Keratinocyte (primary cell): ENCODE measurements around the gene TECPR1.

Experiments
- EZH2 ChIP-seq: IDR thresholded peaks from one replicate; pipeline ENCODE4 v1.6.1; 2012; ENCODE audit warnings: inconsistent platforms, mild to moderate bottlenecking, low read length, moderate library complexity
- TF ChIP-seq, protein P1 (sequence below), 3 experiments: IDR thresholded peaks in 1 of 3; conservative IDR thresholded peaks in 1 of 3; optimal IDR thresholded peaks in 1 of 3; 2 replicates in 2 of 3; 3 replicates in 1 of 3; pipeline versions ENCODE3 to v1.5.1; 2011; ENCODE audit warnings: low read length in 3 of 3, mild to moderate bottlenecking in 3 of 3, moderate library complexity in 2 of 3, control low read depth in 1 of 3, inconsistent platforms in 1 of 3; ENCODE audit not compliant: insufficient read depth in 2 of 3; ENCODE audit errors: extremely low read depth in 1 of 3

DNA sequence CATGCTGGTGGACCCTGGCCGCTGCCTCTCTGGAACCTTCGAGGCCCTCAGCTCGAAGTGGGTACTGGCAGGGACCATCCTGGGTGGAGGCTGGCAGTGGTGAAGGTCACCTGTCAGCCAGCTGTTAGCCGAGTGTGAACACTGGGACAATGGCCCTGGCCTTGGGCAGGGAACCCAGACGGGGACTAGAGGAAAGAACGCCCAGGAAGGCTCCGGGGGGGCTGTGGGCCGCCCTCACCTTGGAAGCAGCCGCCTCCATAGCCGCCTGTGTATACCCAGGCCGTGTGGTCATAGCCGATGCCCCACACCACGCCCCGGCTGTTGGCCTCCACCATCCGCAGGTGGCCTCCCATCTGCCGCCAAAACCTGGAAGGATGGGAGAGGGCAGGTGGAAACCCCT, 23.2 kb downstream of the TECPR1 start:
- TF ChIP-seq EZH2: no peak
- TF ChIP-seq, protein P1, sequence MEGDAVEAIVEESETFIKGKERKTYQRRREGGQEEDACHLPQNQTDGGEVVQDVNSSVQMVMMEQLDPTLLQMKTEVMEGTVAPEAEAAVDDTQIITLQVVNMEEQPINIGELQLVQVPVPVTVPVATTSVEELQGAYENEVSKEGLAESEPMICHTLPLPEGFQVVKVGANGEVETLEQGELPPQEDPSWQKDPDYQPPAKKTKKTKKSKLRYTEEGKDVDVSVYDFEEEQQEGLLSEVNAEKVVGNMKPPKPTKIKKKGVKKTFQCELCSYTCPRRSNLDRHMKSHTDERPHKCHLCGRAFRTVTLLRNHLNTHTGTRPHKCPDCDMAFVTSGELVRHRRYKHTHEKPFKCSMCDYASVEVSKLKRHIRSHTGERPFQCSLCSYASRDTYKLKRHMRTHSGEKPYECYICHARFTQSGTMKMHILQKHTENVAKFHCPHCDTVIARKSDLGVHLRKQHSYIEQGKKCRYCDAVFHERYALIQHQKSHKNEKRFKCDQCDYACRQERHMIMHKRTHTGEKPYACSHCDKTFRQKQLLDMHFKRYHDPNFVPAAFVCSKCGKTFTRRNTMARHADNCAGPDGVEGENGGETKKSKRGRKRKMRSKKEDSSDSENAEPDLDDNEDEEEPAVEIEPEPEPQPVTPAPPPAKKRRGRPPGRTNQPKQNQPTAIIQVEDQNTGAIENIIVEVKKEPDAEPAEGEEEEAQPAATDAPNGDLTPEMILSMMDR (optimal IDR thresholded peaks at IDR 0.05 in 1 of 3, IDR thresholded peaks at IDR 0.05 in 1 of 3, conservative IDR thresholded peaks at IDR 0.05 in 1 of 3; ENCODE audit: extremely low read depth in 1 of 3, insufficient read depth in 2 of 3, low read length in 3 of 3): no peak
